Measurements from ENCODE around the gene ZNF423.

ZNF423 gene

GRCh38 chr16:49706620-49707355 is 149.1 kb downstream of the ZNF423 start:
- no peak overlapping the region for H3K4me3 ChIP-seq (ENCODE audit: extremely low read depth, insufficient read depth, low read length, poor library complexity, severe bottlenecking)
- no peaks in the 10 kb centered on the region for H3K9me3 ChIP-seq (ENCODE audit: control insufficient read depth, low read length)
- H3K27ac ChIP-seq (ENCODE audit: low read depth, low read length, severe bottlenecking) = no peak overlapping the region
- H3K36me3 ChIP-seq (ENCODE audit: control insufficient read depth, insufficient read depth, low read length) = no peaks in the 10 kb centered on the region
- WGBS, 2 experiments (ENCODE audit: insufficient coverage in 2 of 2) = 94 to 95% methylated on average over 10 to 11 of the region's 11 CpGs
- H3K4me1 ChIP-seq (ENCODE audit: control insufficient read depth, insufficient read depth, low read length, poor library complexity, severe bottlenecking) = peaks cover 20% of the 10 kb centered on the region

DNA sequence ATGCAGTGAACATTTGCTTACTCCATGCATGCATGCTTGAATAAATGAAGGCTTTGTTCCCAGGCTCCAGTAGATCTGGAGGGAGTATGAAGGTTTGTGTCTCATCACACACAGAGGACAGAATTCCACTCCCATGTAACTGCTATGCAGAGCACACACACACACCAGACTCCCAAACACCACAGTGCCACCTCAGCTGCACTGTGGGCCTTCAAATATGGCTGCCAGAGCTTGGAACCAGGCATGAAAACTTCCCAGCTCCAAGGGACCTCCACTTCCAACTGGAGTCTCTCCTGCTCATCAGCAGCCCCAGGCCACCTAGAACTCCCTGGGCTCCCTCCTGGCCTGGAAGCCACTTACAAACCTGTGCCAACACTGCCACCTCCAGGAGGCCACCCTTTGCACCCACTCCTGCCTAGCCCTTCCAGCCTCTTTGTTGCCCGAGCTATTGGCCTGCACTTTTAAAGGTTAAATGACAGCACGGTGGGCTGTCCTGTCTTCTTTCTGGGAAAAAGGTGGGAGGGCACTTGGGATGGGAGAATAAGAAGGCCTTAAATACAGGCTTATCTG is 151.2 kb downstream of the ZNF423 start:
- Histone ChIP-seq H3K4me3 (ENCODE audit: extremely low read depth, insufficient read depth, low read length, poor library complexity, severe bottlenecking) (no peak overlapping the region), H3K9me3 (ENCODE audit: control insufficient read depth, low read length) (no peaks in the 10 kb centered on the region), H3K4me1 (ENCODE audit: control insufficient read depth, insufficient read depth, low read length, poor library complexity, severe bottlenecking) (peaks cover 40% of the 10 kb centered on the region), H3K36me3 (ENCODE audit: control insufficient read depth, insufficient read depth, low read length) (no peaks in the 10 kb centered on the region), H3K27ac (ENCODE audit: low read depth, low read length, severe bottlenecking) (no peak overlapping the region)
- 94 to 100% methylated on average over 1 to 2 of the region's 2 CpGs for WGBS, 2 experiments (ENCODE audit: insufficient coverage in 2 of 2)

DNA sequence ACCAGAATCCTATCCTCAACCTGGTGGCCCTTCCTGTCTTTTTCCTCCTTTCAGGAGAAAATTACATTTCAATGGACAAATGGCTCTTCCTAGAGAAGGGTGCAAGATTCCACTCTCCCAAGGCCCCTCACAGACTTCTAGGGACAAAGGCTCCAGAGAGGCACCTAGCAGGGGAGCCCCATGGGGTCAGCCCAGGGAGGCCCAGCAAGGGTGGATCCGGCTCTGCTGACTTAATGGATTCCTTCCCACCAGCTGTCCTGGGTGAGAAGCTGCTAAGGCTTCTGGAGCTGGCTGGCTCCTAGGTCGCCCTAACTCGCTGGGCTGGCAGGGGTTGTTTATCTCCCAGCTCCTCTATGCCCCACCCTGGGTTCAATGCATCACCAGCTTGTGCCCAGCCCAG is 152.4 kb downstream of the ZNF423 start:
- 75 to 100% methylated on average over 2 to 3 of the region's 3 CpGs for WGBS, 2 experiments (ENCODE audit: insufficient coverage in 2 of 2)

GRCh38 chr16:49701789-49702494 is 154.0 kb downstream of the ZNF423 start:
- H3K4me3 ChIP-seq (ENCODE audit: extremely low read depth, insufficient read depth, low read length, poor library complexity, severe bottlenecking) = no peak overlapping the region
- peak overlapping the region; percentile 88 for H3K27ac ChIP-seq (ENCODE audit: low read depth, low read length, severe bottlenecking)
- H3K36me3 ChIP-seq (ENCODE audit: control insufficient read depth, insufficient read depth, low read length) = peaks cover 3% of the 10 kb centered on the region
- WGBS, 2 experiments (ENCODE audit: insufficient coverage in 2 of 2) = 10 to 14% methylated on average over 12 to 13 of the region's 15 CpGs
- peaks cover 65% of the 10 kb centered on the region for H3K4me1 ChIP-seq (ENCODE audit: control insufficient read depth, insufficient read depth, low read length, poor library complexity, severe bottlenecking)
- H3K9me3 ChIP-seq (ENCODE audit: control insufficient read depth, low read length) = no peaks in the 10 kb centered on the region

More for the DNA sequence above, 152.4 kb downstream of the ZNF423 start:
- peak overlapping the region; percentile 88 for H3K27ac ChIP-seq (ENCODE audit: low read depth, low read length, severe bottlenecking)
- H3K4me1 ChIP-seq (ENCODE audit: control insufficient read depth, insufficient read depth, low read length, poor library complexity, severe bottlenecking) = peaks cover 52% of the 10 kb centered on the region
- no peak overlapping the region for H3K4me3 ChIP-seq (ENCODE audit: extremely low read depth, insufficient read depth, low read length, poor library complexity, severe bottlenecking)
- H3K36me3 ChIP-seq (ENCODE audit: control insufficient read depth, insufficient read depth, low read length) = no peaks in the 10 kb centered on the region
- H3K9me3 ChIP-seq (ENCODE audit: control insufficient read depth, low read length) = no peaks in the 10 kb centered on the region

GRCh38 chr16:49701065-49701685 is 154.7 kb downstream of the ZNF423 start:
- Histone ChIP-seq H3K4me1 (ENCODE audit: control insufficient read depth, insufficient read depth, low read length, poor library complexity, severe bottlenecking) (peaks cover 73% of the 10 kb centered on the region), H3K36me3 (ENCODE audit: control insufficient read depth, insufficient read depth, low read length) (peaks cover 3% of the 10 kb centered on the region), H3K27ac (ENCODE audit: low read depth, low read length, severe bottlenecking) (peak overlapping the region; percentile 88), H3K4me3 (ENCODE audit: extremely low read depth, insufficient read depth, low read length, poor library complexity, severe bottlenecking) (no peak overlapping the region), H3K9me3 (ENCODE audit: control insufficient read depth, low read length) (no peaks in the 10 kb centered on the region)
- 14 to 23% methylated on average over 12 of the region's 18 CpGs for WGBS, 2 experiments (ENCODE audit: insufficient coverage in 2 of 2)

GRCh38 chr16:49700251-49701064 is 155.5 kb downstream of the ZNF423 start:
- Histone ChIP-seq H3K4me1 (ENCODE audit: control insufficient read depth, insufficient read depth, low read length, poor library complexity, severe bottlenecking) (peaks cover 78% of the 10 kb centered on the region), H3K27ac (ENCODE audit: low read depth, low read length, severe bottlenecking) (peak overlapping the region; percentile 88)
- WGBS, 2 experiments (ENCODE audit: insufficient coverage in 2 of 2) = 25 to 31% methylated on average over 3 to 7 of the region's 10 CpGs

DNA sequence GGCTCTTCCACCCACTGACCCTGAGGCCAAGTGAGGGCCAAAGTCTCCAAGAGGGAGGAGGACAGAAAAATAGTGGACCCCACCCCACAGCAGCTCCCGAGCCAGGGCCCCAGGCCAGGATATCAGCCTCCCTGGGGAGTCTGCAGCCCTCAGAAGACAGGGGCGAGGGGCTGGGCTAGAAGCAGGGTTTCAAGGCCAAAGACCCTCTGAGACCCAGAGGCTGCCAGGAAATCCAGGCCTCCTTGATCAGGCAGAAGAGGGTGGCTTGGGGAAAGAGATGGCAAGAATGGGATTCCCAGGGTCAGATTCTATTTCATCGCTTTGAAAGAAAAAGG is 156.1 kb downstream of the ZNF423 start:
- peak overlapping the region; percentile 88 for H3K27ac ChIP-seq (ENCODE audit: low read depth, low read length, severe bottlenecking)
- peaks cover 78% of the 10 kb centered on the region for H3K4me1 ChIP-seq (ENCODE audit: control insufficient read depth, insufficient read depth, low read length, poor library complexity, severe bottlenecking)
- no peak overlapping the region for H3K4me3 ChIP-seq (ENCODE audit: extremely low read depth, insufficient read depth, low read length, poor library complexity, severe bottlenecking)
- 23 to 29% methylated on average over 1 to 2 of the region's 3 CpGs for WGBS, 2 experiments (ENCODE audit: insufficient coverage in 2 of 2)
- no peaks in the 10 kb centered on the region for H3K9me3 ChIP-seq (ENCODE audit: control insufficient read depth, low read length)
- H3K36me3 ChIP-seq (ENCODE audit: control insufficient read depth, insufficient read depth, low read length) = peaks cover 3% of the 10 kb centered on the region

More at GRCh38 chr16:49700251-49701064, 155.5 kb downstream of the ZNF423 start:
- H3K9me3 ChIP-seq (ENCODE audit: control insufficient read depth, low read length) = no peaks in the 10 kb centered on the region
- no peak overlapping the region for H3K4me3 ChIP-seq (ENCODE audit: extremely low read depth, insufficient read depth, low read length, poor library complexity, severe bottlenecking)
- H3K36me3 ChIP-seq (ENCODE audit: control insufficient read depth, insufficient read depth, low read length) = peaks cover 3% of the 10 kb centered on the region

DNA sequence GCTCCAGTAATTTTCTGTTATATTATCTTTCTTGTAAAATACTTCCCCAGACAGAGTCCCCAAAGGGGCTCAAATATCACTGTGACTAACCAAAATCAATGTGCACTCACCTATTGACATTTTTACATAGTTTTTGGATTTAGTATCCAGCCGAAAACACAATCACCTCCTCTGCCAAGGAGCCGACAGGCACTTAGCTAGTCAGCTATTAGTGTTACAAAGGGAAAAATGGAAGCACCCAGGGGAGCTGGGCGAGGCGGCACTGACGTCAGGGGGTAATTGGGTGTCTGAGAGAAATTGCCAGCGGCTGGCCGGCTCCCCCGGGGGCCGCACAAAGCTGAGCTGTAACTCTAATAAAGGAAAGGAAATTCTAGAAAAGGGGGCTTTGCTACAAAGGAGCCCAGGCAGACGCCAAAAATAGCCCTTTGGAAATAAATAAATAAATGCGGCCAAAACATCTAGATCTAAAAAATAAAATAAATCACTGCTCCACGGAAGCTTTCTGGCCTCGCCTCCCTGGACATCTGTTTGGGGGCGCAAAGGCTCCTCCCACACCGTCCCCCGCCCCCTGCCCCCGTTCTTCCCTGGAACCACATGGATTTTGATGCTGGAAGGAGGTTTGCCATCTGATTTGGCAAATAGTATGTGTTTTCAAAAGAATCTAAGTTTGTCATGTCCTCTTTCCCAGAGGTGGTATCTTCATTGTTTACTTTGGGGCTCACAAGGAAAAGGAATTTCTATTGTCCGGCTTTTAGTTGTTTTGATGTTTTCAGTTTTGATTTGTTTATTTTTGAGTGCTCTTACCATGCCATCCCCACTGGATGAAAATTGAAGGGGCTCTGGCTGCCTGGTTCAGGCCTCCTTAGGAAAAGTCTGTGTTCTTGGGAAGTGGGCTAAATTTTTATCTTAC is 156.7 kb downstream of the ZNF423 start:
- Histone ChIP-seq H3K27ac (ENCODE audit: low read depth, low read length, severe bottlenecking) (peak overlapping the region; percentile 88), H3K36me3 (ENCODE audit: control insufficient read depth, insufficient read depth, low read length) (peaks cover 3% of the 10 kb centered on the region), H3K4me3 (ENCODE audit: extremely low read depth, insufficient read depth, low read length, poor library complexity, severe bottlenecking) (no peak overlapping the region), H3K9me3 (ENCODE audit: control insufficient read depth, low read length) (no peaks in the 10 kb centered on the region), H3K4me1 (ENCODE audit: control insufficient read depth, insufficient read depth, low read length, poor library complexity, severe bottlenecking) (peaks cover 78% of the 10 kb centered on the region)
- WGBS, 2 experiments (ENCODE audit: insufficient coverage in 2 of 2) = 42% methylated on average over 10 to 11 of the region's 18 CpGs

- peaks cover 3% of the 10 kb centered on the region for H3K36me3 ChIP-seq (ENCODE audit: control insufficient read depth, insufficient read depth, low read length)
- H3K27ac ChIP-seq (ENCODE audit: low read depth, low read length, severe bottlenecking) = peak overlapping the region; percentile 88
- 57 to 73% methylated on average over 13 to 15 of the region's 26 CpGs for whole genome bisulfite sequencing, 2 experiments (ENCODE audit: insufficient coverage in 2 of 2)
- peaks cover 72% of the 10 kb centered on the region for H3K4me1 ChIP-seq (ENCODE audit: control insufficient read depth, insufficient read depth, low read length, poor library complexity, severe bottlenecking)
- H3K9me3 ChIP-seq (ENCODE audit: control insufficient read depth, low read length) = no peaks in the 10 kb centered on the region
- H3K4me3 ChIP-seq (ENCODE audit: extremely low read depth, insufficient read depth, low read length, poor library complexity, severe bottlenecking) = no peak overlapping the region
Observed at GRCh38 chr16:49698453-49698815, 157.5 kb downstream of the ZNF423 start.
